SU-DHL-6 (cell line): Measurements from ENCODE around the gene PLD1.

Experiments
- H2AFZ ChIP-seq: fragments of 200-600 bp; sonication (generic); 2 replicates; pipeline ENCODE4 v1.6.1; 2014; ENCODE audit warnings: low read depth, mild to moderate bottlenecking, moderate library complexity, mixed read lengths, antibody characterized with exemption, low read length; ENCODE audit not compliant: severe bottlenecking
- H3F3A ChIP-seq: fragments of 200-600 bp; shearing (Covaris generic); 2 replicates; pipeline ENCODE4 v1.6.0; 2016; ENCODE audit warnings: antibody characterized with exemption, mild to moderate bottlenecking; ENCODE audit not compliant: insufficient read depth
- H3K27ac ChIP-seq: fragments of 200-600 bp; sonication (generic); 2 replicates; pipeline ENCODE4 v1.5.1; 2016; ENCODE audit warnings: low read depth, mild to moderate bottlenecking, low read length, moderate library complexity, mixed read lengths
- H3K27me3 ChIP-seq: fragments of 200-600 bp; sonication (generic), shearing (Covaris generic); 2 replicates; pipeline ENCODE4 v1.6.0; 2014; ENCODE audit warnings: mild to moderate bottlenecking, low read length
- H3K36me3 ChIP-seq: fragments of 200-600 bp; sonication (generic); 2 replicates; pipeline ENCODE4 v1.6.1; 2014; ENCODE audit warnings: mild to moderate bottlenecking, low read length, mixed read lengths
- H3K4me2 ChIP-seq: fragments of 300-600, 200-600 bp; shearing (Covaris generic), sonication (generic); 2 replicates; pipeline ENCODE4 v1.6.0; 2014; ENCODE audit warnings: low read length, low read depth, mild to moderate bottlenecking; ENCODE audit not compliant: poor library complexity, severe bottlenecking
- H3K4me3 ChIP-seq: fragments of 200-600 bp; sonication (generic); 2 replicates; pipeline ENCODE4 v1.5.1; 2014; ENCODE audit warnings: antibody characterized with exemption, low read length, mild to moderate bottlenecking, mixed read lengths; ENCODE audit not compliant: insufficient read depth, poor library complexity, severe bottlenecking
- H3K79me2 ChIP-seq: fragments of 200-600 bp; sonication (generic); 2 replicates; pipeline ENCODE4 v1.6.1; 2014; ENCODE audit warnings: mild to moderate bottlenecking, low read length, moderate library complexity; ENCODE audit not compliant: insufficient read depth
- H3K9ac ChIP-seq: fragments of 200-600 bp; sonication (generic); 2 replicates; pipeline ENCODE4 v1.7.0; 2014; ENCODE audit warnings: mild to moderate bottlenecking, low read length
- H3K9me2 ChIP-seq: fragments of 200-600 bp; sonication (generic); replicated peaks from 2 replicates; pipeline ENCODE4 v1.6.1; 2014; ENCODE audit warnings: low read length; ENCODE audit not compliant: insufficient read depth
- H3K9me3 ChIP-seq: fragments of 200-600 bp; sonication (generic); 2 replicates; pipeline ENCODE4 v1.6.1; 2014; ENCODE audit warnings: low read length, mixed read lengths; ENCODE audit not compliant: insufficient read depth
- H4K20me1 ChIP-seq: fragments of 200-600 bp; sonication (generic); 2 replicates; pipeline ENCODE4 v1.6.1; 2014; ENCODE audit warnings: low read depth, mild to moderate bottlenecking, antibody characterized with exemption, low read length, moderate library complexity, mixed read lengths
- CTCF ChIP-seq: fragments of 200-600 bp; sonication (generic); IDR thresholded peaks from one replicate; pipeline ENCODE4 v1.5.1; 2017; ENCODE audit warnings: antibody characterized with exemption, mild to moderate bottlenecking, low read length, moderate library complexity; ENCODE audit not compliant: insufficient read depth, poor library complexity, severe bottlenecking
- EZH2phosphoT487 ChIP-seq: fragments of 200-600 bp; sonication (generic), shearing (Covaris generic); conservative IDR thresholded peaks from 2 replicates; pipeline ENCODE4 v1.6.1; 2018; ENCODE audit warnings: mild to moderate bottlenecking, antibody characterized with exemption, low read length, moderate library complexity, mixed read lengths

The PLD1 gene

GRCh38 chr3:171558188-171558696, 252.0 kb downstream of the PLD1 start:
- no peak overlapping the region for H3K27ac ChIP-seq
- no peaks in the 10 kb centered on the region for H3K79me2 ChIP-seq
- no peak overlapping the region for H2AFZ ChIP-seq
- no peaks in the 10 kb centered on the region for H3K36me3 ChIP-seq
- no peak overlapping the region for H3K4me2 ChIP-seq
- H3K27me3 ChIP-seq = no peaks in the 10 kb centered on the region
- no peaks in the 10 kb centered on the region for H3F3A ChIP-seq
- H3K9me2 ChIP-seq = no peaks in the 10 kb centered on the region; the same call in 1 of the 2 replicates
- no peak overlapping the region for H3K9ac ChIP-seq
- no peak overlapping the region for H3K4me3 ChIP-seq
- TF ChIP-seq EZH2phosphoT487 = no peak
- no peaks in the 10 kb centered on the region for H3K9me3 ChIP-seq
- H4K20me1 ChIP-seq = no peaks in the 10 kb centered on the region

- Histone ChIP-seq H3F3A (no peaks in the 10 kb centered on the region), H3K9me2 (no peaks in the 10 kb centered on the region; the same call in 1 of the 2 replicates), H3K36me3 (no peaks in the 10 kb centered on the region), H4K20me1 (no peaks in the 10 kb centered on the region), H3K9ac (no peak overlapping the region), H3K4me3 (no peak overlapping the region), H2AFZ (no peak overlapping the region), H3K9me3 (no peaks in the 10 kb centered on the region), H3K79me2 (no peaks in the 10 kb centered on the region), H3K27me3 (no peaks in the 10 kb centered on the region), H3K27ac (no peak overlapping the region), H3K4me2 (no peak overlapping the region)
- TF ChIP-seq CTCF = no peak
- no peak for TF ChIP-seq EZH2phosphoT487
These were observed 253.1 kb downstream of the PLD1 start for GRCh38 chr3:171557173-171557572.

GRCh38 chr3:171556574-171557145, 253.6 kb downstream of the PLD1 start:
- Histone ChIP-seq H3K4me2 (no peak overlapping the region), H2AFZ (no peak overlapping the region), H3K4me3 (no peak overlapping the region), H4K20me1 (no peaks in the 10 kb centered on the region), H3K27ac (no peak overlapping the region), H3K27me3 (no peaks in the 10 kb centered on the region), H3K9me2 (no peaks in the 10 kb centered on the region; the same call in 1 of the 2 replicates), H3K9me3 (no peaks in the 10 kb centered on the region), H3K9ac (no peak overlapping the region), H3K79me2 (no peaks in the 10 kb centered on the region), H3F3A (no peaks in the 10 kb centered on the region), H3K36me3 (no peaks in the 10 kb centered on the region)
- TF ChIP-seq CTCF (no peak), EZH2phosphoT487 (no peak)

GRCh38 chr3:171556148-171556547, 254.1 kb downstream of the PLD1 start:
- H3K4me3 ChIP-seq = no peak overlapping the region
- H3K36me3 ChIP-seq = no peaks in the 10 kb centered on the region
- H3K9ac ChIP-seq = no peak overlapping the region
- TF ChIP-seq EZH2phosphoT487 (no peak), CTCF (no peak)
- H3K27me3 ChIP-seq = no peaks in the 10 kb centered on the region
- H3F3A ChIP-seq = no peaks in the 10 kb centered on the region
- H3K9me2 ChIP-seq = no peaks in the 10 kb centered on the region; the same call in 1 of the 2 replicates
- H3K9me3 ChIP-seq = no peaks in the 10 kb centered on the region
- H3K27ac ChIP-seq = no peak overlapping the region
- H3K79me2 ChIP-seq = no peaks in the 10 kb centered on the region
- no peak overlapping the region for H3K4me2 ChIP-seq
- no peak overlapping the region for H2AFZ ChIP-seq
- no peaks in the 10 kb centered on the region for H4K20me1 ChIP-seq
